GM19397 (cell line): Measurements from ENCODE around the gene SPATA21.
"Not testable (repeated sequence)": the region's sequence is repeated elsewhere in the genome, so short reads cannot be mapped to it uniquely, and the experiment has no call there.

Experiments
- ATAC-seq: cut with Tn5 transposase; IDR thresholded peaks from one replicate; pipeline ENCODE4 v1.9.1; 2021; ENCODE audit warnings: mild to moderate bottlenecking, moderate library complexity; ENCODE audit not compliant: unreplicated experiment

Gene SPATA21

GRCh38 chr1:16386454-16387113 lies 50.6 kb downstream of the SPATA21 start:
- ATAC-seq: no peak

DNA sequence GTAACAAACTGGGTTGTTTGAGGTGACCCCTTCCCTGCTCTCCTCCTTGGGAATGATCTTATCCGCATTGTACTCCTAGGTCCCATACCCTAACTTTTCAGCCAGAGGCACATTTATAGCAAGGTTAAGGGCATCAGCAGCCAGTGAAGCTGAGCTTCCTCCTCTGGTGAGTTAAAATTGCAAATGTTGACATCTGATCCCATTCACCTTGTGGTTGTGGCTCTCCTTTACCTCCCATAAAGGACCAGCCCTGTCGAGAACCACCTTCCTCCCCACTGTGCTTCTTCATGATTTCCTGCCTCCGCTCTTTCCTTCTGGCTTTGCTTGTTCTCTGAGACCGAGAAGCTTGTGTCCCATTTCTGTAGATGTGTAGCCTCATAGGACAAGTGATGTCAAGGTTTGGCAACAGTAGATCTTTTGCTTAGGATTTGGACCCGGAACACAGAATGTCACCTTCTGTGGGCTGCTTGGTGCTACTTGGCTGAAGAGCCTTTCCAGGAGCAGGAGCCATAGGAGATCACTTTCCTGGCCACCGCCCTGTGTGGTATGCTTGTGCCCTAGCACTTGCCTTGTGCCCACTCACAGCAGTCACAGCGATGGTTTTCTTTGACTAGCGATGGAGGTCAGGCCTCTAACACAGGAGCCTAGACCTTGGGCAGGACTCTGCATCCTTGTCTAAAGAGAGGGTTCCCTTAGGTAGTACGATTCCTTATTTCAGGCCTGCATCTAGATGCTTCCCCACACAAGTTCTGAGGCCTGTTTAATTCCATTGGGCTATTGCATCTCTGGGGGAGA lies 51.4 kb downstream of the SPATA21 start:
- ATAC-seq: no peak

- ATAC-seq: no peak
Measured at GRCh38 chr1:16383888-16384287, 53.3 kb downstream of the SPATA21 start.

- no peak for ATAC-seq
Measured at GRCh38 chr1:16380868-16381267, 56.4 kb downstream of the SPATA21 start.

DNA sequence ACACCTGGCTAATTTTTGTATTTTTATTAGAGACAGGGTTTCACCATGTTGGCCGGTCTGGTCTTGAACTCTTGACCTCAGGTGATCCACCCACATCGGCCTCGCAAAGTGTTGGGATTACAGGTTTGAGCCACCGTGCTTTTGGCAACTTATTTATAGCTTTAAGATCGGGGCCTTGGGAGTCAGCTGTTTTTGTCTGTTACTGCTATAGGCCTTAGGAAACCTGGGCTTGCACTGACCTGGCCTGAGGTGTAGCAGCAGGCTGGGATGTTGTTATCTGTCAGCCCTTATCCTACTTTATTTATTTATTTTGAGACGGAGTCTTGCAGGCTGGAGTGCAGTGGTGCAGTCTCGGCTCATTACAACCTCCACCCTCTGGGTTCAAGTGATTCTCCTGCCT lies 58.8 kb downstream of the SPATA21 start:
- no peak for ATAC-seq

GRCh38 chr1:16376971-16377370 lies 60.3 kb downstream of the SPATA21 start:
- no peak for ATAC-seq

DNA sequence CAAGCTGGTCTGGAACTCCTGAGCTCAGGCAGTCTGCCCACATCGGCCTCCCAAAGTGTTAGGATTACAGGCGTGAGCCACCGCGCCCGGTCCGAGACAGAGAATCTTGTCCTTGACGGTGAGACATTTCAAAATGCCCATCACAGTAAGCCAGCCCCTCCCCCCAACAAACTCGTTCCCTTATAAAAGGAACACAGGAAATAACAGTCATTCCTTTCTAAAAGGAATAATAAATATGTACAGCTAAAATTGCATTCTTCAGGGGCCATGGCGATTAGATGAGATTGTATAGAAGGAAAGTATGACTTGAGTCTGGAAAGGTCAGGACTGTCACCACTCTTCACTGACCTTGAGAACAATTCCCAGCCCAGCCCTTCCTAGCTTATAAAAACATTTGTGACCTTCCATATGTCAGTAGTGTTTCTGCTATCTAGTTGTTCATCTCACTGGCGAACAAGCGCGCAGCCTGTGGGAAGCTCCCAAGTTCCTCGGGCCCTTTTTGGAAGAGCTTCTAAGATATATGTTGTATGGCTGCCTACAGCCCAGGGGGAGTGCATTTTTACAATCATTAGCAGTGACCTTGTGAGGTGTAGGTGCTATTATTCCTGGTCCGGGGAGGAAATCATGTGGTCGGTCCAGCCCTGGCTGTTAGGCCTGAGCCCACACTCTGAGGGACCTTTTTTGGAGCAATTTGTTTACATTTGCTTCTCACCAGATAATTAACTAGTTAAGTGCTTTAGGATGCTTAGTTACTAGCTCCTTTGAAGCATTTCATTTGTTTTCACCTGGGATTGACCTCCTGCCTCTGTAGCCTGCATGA lies 61.5 kb downstream of the SPATA21 start:
- no peak for ATAC-seq

GRCh38 chr1:16374266-16374665 lies 63.0 kb downstream of the SPATA21 start:
- no peak for ATAC-seq

- no peak for ATAC-seq
Measured at GRCh38 chr1:16372535-16373285, 64.5 kb downstream of the SPATA21 start.

- ATAC-seq: no peak
Measured at GRCh38 chr1:16371725-16372124, 65.5 kb downstream of the SPATA21 start.

- ATAC-seq: no peak
Measured at GRCh38 chr1:16369821-16370220, 67.4 kb downstream of the SPATA21 start.

- ATAC-seq: no peak
Measured at GRCh38 chr1:16367968-16368890, 69.0 kb downstream of the SPATA21 start.

DNA sequence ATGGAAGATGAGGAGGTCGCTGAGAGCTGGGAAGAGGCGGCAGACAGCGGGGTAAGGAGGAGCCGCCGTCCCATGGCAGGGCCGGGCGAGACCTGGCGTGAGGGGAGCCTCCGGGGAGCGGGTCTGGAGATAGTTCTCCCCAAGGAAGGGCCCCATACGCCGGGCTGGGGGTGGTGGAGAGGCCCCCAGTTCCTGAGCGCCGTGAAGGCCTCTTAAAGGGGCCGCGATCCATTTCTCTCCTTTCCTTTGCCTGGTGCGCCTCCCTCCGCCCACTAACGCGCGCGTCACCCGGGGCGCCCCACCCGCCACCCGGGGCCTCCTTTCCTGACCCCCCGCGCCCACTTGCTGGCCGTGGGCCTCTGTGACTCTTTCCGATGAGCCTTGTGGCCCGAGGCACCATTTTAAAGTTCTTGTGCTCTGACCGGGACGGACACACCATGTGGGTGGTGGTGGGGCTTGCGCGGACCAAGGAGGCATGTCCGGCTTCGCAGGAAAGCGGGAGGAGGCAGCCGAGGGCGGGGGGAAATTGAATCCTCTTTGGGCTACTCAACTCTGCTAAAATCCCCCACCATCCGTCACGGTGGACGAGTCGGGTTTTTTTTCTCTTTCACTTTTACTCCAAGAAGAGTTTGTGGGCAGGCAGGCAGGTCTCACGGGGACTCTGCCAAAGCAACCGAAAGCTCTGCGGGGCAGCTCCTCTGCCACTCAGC lies 69.8 kb downstream of the SPATA21 start:
- peak; percentile 65 for ATAC-seq

DNA sequence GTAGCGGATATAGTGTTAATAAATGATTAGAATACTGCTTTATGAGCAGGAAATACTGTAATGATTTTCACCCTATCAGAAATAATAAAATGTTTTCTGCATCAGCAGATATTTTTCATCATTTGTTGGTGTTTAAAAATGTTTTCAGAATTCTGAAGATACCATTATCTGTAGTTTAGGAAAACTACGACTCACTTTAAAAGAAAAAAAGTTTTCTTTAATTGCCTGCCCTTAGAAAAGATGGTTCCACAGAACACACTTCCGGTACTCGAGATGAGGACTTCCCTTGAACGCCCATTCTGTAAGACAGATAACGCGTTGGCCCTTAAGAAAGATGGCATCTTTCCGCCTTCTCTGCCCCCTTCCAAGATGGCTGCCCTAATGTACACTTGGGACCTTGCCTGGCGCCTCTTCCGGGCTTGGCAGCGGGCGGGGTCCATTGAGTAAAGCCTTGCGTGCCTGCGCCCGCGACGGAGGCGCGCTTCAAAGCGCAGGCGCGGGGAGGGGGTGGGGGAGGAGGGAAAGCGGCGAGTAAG lies 70.4 kb downstream of the SPATA21 start, which contains the start of gene SZRD1:
Gene SZRD1, plus strand, starts transcription at position 521 of the 536 bp plus-strand sequence. CDS start 16 bp downstream, outside the sequence.
- ATAC-seq: peak; percentile 79

DNA sequence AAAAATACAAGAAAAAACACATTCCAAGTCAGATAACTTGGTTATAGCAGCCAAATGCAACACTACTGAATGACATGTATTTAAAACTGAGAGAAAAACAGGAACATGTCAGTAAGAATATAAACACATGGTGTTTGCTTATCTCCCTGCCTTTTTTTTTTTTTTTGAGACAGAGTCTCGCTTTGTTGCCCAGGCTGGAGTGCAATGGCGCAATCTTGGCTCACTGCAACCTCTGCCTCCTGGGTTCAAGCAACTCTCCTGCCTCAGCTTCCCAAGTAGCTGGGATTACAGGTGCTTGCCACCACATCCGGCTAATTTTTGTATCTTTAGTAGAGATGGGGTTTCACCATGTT lies 72.1 kb downstream of the SPATA21 start:
- not testable (repeated sequence) for ATAC-seq

DNA sequence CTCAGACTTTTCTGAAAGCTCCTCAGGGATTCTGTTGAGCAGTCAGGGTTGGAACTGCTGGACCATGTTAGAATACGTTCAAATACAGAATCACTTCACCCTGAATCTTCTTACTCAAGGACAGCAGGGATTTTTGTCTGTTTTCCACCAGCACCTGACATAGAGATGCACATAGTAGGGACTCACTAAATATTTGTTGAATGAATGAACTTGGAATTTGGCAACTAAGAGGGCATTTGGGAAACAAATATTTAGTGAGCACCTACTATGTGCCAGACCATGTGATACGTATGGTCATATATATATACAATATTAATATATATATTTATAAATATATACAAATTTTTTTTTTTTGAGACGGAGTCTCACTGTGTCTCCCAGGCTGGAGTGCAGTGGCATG lies 80.4 kb downstream of the SPATA21 start:
- ATAC-seq: no peak

DNA sequence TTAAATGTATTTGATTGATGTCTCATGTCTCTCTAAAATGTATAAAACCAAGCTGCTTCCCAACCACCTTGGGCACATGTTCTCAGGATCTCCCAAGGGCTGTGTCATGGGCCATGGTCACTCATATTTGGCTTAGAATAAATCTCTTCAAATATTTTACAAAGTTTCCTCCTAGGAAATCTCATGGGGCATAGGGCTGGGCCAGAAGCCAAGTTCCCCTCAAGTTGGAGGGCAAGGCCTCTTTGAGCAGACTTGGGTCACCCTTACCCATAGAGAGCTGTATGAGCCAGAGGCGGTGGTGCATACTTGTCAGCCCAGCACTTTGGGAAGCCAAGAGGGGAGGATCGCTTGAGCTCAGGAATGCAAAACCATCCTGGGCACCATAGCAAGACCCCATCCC lies 82.6 kb downstream of the SPATA21 start:
- ATAC-seq: no peak

- ATAC-seq: no peak
Measured at GRCh38 chr1:16352842-16353535, 84.2 kb downstream of the SPATA21 start.
